ENCODE data around the gene ADRA1B.
"Not testable (repeated sequence)": the region's sequence is repeated elsewhere in the genome, so short reads cannot be mapped to it uniquely, and the experiment has no call there.

The ADRA1B gene

DNA sequence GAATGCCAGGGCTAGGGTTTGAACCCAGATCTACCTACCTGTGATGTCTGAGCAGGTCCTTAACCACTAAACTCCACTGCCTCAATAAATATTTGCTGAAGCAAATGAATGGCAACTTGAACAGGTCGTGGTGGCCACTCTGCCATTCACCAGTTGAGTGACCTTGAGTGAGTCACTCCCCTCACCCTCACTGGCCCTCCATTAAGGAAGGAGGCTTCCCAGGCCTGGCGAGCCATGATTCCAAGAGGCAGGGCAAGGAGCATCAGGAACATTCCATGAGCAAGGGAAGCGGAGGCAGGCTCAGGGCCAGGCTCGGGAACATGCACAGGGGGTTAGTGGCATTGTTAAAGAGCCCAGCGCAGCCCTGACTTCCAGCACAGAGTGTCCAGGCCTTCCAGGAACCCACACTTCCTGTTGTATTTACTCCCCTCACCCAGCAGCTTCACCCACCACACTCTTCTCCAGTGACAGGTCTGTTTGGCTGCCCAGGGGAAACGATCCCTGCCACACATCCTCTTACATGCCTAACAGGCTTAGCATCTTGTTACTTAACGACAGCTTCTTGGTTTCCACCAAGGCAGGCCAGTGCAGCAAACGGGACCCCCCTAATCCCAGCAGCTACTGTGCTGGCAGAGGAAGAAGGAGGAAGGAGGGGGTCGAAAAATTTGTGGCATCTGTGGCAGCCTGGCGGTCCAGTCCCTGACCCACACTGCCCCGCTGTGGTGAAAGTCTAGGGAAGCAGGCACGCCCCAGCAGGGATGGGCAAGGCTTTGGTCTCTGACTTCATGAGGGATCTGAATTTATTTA is 49.0 kb downstream of the ADRA1B start:
- Histone ChIP-seq H3K4me3 (no peak overlapping the region), H3K27ac (no peak overlapping the region)
- DNase-seq (ENCODE audit: low spot score): no peak
- TF ChIP-seq, protein P1, sequence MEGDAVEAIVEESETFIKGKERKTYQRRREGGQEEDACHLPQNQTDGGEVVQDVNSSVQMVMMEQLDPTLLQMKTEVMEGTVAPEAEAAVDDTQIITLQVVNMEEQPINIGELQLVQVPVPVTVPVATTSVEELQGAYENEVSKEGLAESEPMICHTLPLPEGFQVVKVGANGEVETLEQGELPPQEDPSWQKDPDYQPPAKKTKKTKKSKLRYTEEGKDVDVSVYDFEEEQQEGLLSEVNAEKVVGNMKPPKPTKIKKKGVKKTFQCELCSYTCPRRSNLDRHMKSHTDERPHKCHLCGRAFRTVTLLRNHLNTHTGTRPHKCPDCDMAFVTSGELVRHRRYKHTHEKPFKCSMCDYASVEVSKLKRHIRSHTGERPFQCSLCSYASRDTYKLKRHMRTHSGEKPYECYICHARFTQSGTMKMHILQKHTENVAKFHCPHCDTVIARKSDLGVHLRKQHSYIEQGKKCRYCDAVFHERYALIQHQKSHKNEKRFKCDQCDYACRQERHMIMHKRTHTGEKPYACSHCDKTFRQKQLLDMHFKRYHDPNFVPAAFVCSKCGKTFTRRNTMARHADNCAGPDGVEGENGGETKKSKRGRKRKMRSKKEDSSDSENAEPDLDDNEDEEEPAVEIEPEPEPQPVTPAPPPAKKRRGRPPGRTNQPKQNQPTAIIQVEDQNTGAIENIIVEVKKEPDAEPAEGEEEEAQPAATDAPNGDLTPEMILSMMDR (IDR thresholded peaks at IDR 0.05): peak; percentile 22

DNA sequence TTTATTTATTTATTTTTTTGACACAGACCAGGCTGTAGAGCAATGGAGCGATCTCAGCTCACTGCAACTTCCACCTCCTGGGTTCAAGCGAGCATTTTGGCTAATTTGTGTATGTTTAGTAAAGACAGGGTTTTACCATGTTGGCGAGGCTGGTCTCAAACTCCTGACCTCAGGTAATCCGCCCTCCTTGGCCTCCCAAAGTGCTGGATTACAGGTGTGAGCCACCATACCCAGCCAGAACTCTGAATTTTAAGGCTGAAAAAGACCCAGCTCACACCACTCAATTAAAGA is 49.5 kb downstream of the ADRA1B start:
- DNase-seq (ENCODE audit: low spot score); H3K4me3 ChIP-seq; H3K27ac ChIP-seq: not testable (repeated sequence)

DNA sequence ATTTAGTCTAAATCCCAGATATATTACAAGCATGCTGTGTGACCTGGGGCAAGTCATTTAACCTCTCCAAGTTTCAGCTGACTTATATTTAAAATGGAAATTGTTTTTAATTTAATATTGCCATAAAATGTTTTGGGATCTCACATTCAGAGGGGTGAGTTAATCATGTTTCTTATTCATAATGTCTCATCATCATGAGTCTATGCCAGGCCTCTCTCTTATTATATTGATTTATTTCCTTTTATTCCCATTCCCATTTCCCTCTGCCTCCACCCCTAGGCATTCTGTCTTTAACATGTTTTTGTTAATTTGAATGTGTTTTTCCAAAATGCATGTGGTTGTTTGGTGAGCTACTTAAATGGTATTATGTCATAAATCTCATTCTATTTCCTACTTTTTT is 53.7 kb downstream of the ADRA1B start:
- no peak overlapping the region for H3K4me3 ChIP-seq
- no peak overlapping the region for H3K27ac ChIP-seq
- no peak for DNase-seq (ENCODE audit: low spot score)
- TF ChIP-seq, protein P1 (IDR thresholded peaks at IDR 0.05): no peak

DNA sequence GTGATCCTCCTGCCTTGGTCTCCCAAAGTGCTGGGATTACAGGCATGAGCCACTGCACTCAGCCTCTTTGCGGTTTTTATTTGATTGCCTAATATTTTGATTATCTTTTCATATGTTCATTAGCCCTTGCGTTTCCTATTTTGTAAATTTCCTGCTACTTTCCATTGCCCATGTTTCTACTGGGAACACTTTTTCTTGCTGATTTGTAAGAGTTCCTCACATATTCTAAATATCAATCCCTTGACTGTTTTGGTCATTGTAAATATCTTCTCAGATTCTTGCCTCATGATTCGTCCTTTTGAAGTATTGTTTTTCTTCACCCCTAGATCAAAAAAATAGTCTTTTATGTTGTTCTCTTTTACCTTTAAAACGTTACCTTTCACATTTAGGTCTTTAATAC is 54.8 kb downstream of the ADRA1B start:
- no peak for DNase-seq (ENCODE audit: low spot score)
- TF ChIP-seq, protein P1 (IDR thresholded peaks at IDR 0.05): no peak
- Histone ChIP-seq H3K4me3 (no peak overlapping the region), H3K27ac (no peak overlapping the region)

DNA sequence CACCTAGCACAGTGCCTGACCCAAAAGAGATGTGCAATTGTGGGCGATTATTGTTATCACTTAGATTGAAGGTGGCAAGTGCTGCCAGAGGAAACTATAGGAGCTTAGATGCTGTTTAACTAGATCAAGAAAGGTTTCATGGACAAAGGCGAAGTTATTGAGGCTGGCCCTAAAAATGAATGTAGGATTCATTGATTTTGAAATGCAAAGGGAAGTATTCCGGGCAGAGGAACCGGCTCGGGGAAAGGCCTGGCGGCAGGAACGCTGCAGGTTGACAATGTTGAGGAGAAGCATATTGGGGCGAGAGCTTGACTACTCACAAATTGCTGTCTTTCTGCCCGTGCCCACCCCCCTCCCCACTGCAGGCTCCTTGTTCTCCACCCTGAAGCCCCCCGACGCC is 55.2 kb downstream of the ADRA1B start:
- H3K4me3 ChIP-seq: peak overlapping the region; percentile 74
- H3K27ac ChIP-seq: no peak overlapping the region
- TF ChIP-seq, protein P1 (IDR thresholded peaks at IDR 0.05): no peak
- no peak for DNase-seq (ENCODE audit: low spot score)

DNA sequence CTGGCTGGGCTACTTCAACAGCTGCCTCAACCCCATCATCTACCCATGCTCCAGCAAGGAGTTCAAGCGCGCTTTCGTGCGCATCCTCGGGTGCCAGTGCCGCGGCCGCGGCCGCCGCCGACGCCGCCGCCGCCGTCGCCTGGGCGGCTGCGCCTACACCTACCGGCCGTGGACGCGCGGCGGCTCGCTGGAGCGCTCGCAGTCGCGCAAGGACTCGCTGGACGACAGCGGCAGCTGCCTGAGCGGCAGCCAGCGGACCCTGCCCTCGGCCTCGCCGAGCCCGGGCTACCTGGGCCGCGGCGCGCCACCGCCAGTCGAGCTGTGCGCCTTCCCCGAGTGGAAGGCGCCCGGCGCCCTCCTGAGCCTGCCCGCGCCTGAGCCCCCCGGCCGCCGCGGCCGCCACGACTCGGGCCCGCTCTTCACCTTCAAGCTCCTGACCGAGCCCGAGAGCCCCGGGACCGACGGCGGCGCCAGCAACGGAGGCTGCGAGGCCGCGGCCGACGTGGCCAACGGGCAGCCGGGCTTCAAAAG is 55.7 kb downstream of the ADRA1B start:
- no peak overlapping the region for H3K27ac ChIP-seq
- peak overlapping the region; percentile 74 for H3K4me3 ChIP-seq
- TF ChIP-seq, protein P1 (IDR thresholded peaks at IDR 0.05): no peak
- DNase-seq (ENCODE audit: low spot score): no peak

DNA sequence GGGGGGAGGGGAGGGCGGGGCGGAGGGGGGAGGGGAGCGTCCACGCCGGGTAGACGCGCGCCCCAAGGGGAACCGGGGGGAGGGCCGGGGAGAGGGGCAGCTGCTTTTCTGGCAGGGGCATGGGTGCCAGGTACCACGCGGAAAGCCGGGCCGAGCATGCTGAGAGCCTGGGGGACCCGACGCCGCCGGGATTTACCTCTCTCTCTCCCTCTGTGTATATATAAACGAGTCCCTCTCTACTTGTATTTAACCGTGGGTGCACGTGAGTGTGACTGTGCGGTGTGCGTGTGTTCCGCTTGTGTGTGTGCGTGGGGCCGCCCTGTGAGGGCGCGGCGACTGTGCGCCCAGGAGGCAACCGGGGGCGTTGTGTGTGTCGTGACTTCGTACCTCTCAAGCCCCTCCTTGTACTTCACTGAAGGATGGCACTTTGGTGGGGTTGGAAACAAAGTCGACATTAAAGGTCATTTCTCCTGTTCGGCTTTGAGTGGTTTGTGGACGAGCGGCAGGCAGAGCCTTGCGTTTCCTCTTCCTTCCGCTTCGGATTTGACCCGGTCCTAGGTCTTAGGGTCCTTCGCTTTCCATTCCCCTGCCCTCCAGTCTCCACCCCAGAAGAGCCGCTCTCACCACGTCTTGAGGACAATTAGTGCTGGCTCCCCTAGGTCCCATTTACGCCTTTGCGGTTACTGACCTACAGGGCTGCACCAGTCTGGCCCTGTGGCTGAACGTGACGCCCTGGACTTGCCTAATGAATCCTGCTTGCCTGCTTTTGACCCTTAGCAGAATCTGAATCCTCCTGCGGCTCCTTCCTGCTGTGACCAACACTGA is 56.5 kb downstream of the ADRA1B start:
- H3K4me3 ChIP-seq: peak overlapping the region; percentile 74
- TF ChIP-seq, protein P1 (IDR thresholded peaks at IDR 0.05): no peak
- H3K27ac ChIP-seq: no peak overlapping the region
- DNase-seq (ENCODE audit: low spot score): no peak

Measured in coronary artery (tissue), 2 donors.